HUES6 (cell line): ENCODE results near the gene CADPS.

Experiments
- H3K27ac ChIP-seq: 2 replicates; pipeline ENCODE4 v1.7.0; 2013; ENCODE audit warnings: low read depth, mild to moderate bottlenecking, low read length, inconsistent platforms
- H3K27me3 ChIP-seq: 2 replicates; pipeline ENCODE4 v1.6.1; 2013; ENCODE audit warnings: low read length; ENCODE audit not compliant: control insufficient read depth, insufficient read depth
- H3K36me3 ChIP-seq: 2 replicates; pipeline ENCODE4 v1.6.1; 2013; ENCODE audit warnings: low read length; ENCODE audit not compliant: control insufficient read depth, insufficient read depth
- H3K4me1 ChIP-seq: 2 replicates; pipeline ENCODE4 v1.6.1; 2013; ENCODE audit warnings: low read length; ENCODE audit not compliant: control insufficient read depth, insufficient read depth
- H3K4me3 ChIP-seq: 2 replicates; pipeline ENCODE4 v1.5.1; 2013; ENCODE audit warnings: low read depth, low read length
- H3K9ac ChIP-seq: one replicate; pipeline ENCODE4 v1.6.1; 2013; ENCODE audit warnings: mild to moderate bottlenecking, low read length
- H3K9me3 ChIP-seq: 2 replicates; pipeline ENCODE4 v1.6.1; 2013; ENCODE audit warnings: low read depth, low read length; ENCODE audit not compliant: control insufficient read depth, insufficient read depth

Gene CADPS

DNA sequence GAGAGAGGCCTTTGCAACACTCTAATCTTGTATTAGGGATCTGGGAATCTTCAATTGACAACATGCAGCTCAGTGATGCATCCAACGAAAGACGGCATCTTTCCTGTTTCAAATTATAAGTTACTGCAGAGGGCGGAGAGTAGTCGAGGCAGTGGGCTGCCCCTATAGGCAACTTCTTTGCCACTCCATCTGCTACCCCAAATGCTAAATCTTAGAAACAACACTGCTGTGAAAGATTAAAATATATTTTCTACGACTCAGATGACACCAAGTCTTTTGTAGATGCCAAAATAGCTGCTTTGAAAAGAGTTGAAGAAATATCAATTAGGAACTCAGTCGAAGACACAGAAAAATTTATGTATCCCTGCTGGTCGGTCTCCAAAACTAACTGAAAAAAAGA lies 340.9 kb downstream of the CADPS start:
- no peaks in the 10 kb centered on the region for H3K9me3 ChIP-seq
- no peak overlapping the region for H3K9ac ChIP-seq
- no peaks in the 10 kb centered on the region for H3K36me3 ChIP-seq
- H3K27me3 ChIP-seq, result no peaks in the 10 kb centered on the region
- peaks cover 28% of the 10 kb centered on the region for H3K4me1 ChIP-seq
- H3K27ac ChIP-seq, result no peak overlapping the region
- no peak overlapping the region for H3K4me3 ChIP-seq

DNA sequence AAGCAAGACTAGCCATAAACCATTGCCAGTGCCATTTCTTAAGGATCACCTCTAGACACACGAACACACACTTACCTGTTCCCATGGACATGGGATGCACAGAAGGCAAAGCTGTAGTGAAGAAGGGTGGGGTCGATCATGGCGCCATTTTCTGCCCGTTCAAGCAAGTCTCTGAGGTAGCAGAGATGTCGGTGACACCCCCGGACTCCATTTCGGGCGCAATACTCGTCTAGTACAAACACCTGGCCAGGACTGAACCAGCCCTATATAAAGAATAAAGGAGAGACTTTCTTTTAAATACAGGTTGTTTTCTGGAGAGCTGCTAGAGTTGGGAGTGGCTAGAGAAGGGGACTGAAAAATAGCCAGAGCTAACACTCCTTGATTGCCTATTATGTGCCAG lies 342.4 kb downstream of the CADPS start:
- H3K27ac ChIP-seq, result no peak overlapping the region
- H3K27me3 ChIP-seq, result no peaks in the 10 kb centered on the region
- H3K4me3 ChIP-seq, result no peak overlapping the region
- H3K36me3 ChIP-seq, result no peaks in the 10 kb centered on the region
- H3K4me1 ChIP-seq, result peaks cover 16% of the 10 kb centered on the region
- H3K9ac ChIP-seq, result no peak overlapping the region
- no peaks in the 10 kb centered on the region for H3K9me3 ChIP-seq

- no peak overlapping the region for H3K27ac ChIP-seq
- H3K4me3 ChIP-seq, result no peak overlapping the region
- H3K9me3 ChIP-seq, result no peaks in the 10 kb centered on the region
- no peaks in the 10 kb centered on the region for H3K36me3 ChIP-seq
- no peaks in the 10 kb centered on the region for H3K27me3 ChIP-seq
- peaks cover 9% of the 10 kb centered on the region; the same call in 1 of the 2 replicates for H3K4me1 ChIP-seq
- H3K9ac ChIP-seq, result no peak overlapping the region
Measured at GRCh38 chr3:62531981-62532380, 343.2 kb downstream of the CADPS start.

DNA sequence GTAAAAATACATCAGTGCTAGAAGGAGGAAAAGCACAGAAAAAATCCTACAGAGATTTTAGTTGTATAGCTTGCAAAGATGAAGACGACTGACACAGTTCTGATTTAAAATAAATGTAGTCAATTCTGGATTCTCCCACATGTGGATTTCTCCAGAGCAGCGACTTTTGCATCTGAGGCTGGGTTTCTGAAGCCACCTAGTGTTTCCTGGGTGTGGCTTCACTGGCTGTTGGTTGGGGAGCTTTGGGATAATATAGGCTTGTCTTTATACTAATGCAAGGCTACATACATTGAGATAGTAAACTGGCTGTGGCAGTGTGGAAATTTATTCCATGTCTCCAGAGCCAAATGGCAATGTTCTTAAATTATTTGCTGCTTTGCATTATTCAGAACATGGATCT lies 343.7 kb downstream of the CADPS start:
- Histone ChIP-seq H3K27me3 (no peaks in the 10 kb centered on the region), H3K27ac (no peak overlapping the region), H3K4me3 (no peak overlapping the region), H3K9me3 (no peaks in the 10 kb centered on the region), H3K9ac (no peak overlapping the region), H3K36me3 (no peaks in the 10 kb centered on the region), H3K4me1 (peaks cover 9% of the 10 kb centered on the region; the same call in 1 of the 2 replicates)

GRCh38 chr3:62529230-62529629 lies 346.0 kb downstream of the CADPS start:
- no peak overlapping the region for H3K4me3 ChIP-seq
- H3K27ac ChIP-seq, result no peak overlapping the region
- H3K36me3 ChIP-seq, result no peaks in the 10 kb centered on the region
- no peak overlapping the region for H3K9ac ChIP-seq
- H3K9me3 ChIP-seq, result no peaks in the 10 kb centered on the region
- H3K27me3 ChIP-seq, result no peaks in the 10 kb centered on the region
- H3K4me1 ChIP-seq, result peaks cover 9% of the 10 kb centered on the region; the same call in 1 of the 2 replicates

- no peak overlapping the region for H3K27ac ChIP-seq
- no peaks in the 10 kb centered on the region for H3K9me3 ChIP-seq
- H3K4me3 ChIP-seq, result no peak overlapping the region
- H3K27me3 ChIP-seq, result no peaks in the 10 kb centered on the region
- H3K4me1 ChIP-seq, result peaks cover 6% of the 10 kb centered on the region; the same call in 1 of the 2 replicates
- H3K9ac ChIP-seq, result no peak overlapping the region
- no peaks in the 10 kb centered on the region for H3K36me3 ChIP-seq
Measured at GRCh38 chr3:62527474-62527873, 347.7 kb downstream of the CADPS start.

- H3K27ac ChIP-seq, result no peak overlapping the region
Measured at GRCh38 chr3:62525281-62525680, 349.9 kb downstream of the CADPS start.

GRCh38 chr3:62523672-62524071 lies 351.5 kb downstream of the CADPS start:
- H3K27me3 ChIP-seq, result no peaks in the 10 kb centered on the region

More at GRCh38 chr3:62525281-62525680, 349.9 kb downstream of the CADPS start:
- H3K36me3 ChIP-seq, result no peaks in the 10 kb centered on the region
- no peak overlapping the region for H3K9ac ChIP-seq
- H3K4me3 ChIP-seq, result no peak overlapping the region
- H3K9me3 ChIP-seq, result no peaks in the 10 kb centered on the region
- no peaks in the 10 kb centered on the region; the same call in 1 of the 2 replicates for H3K4me1 ChIP-seq
- no peaks in the 10 kb centered on the region for H3K27me3 ChIP-seq

GRCh38 chr3:62521464-62522105 lies 353.6 kb downstream of the CADPS start:
- Histone ChIP-seq H3K36me3 (no peaks in the 10 kb centered on the region), H3K27me3 (no peaks in the 10 kb centered on the region), H3K27ac (no peak overlapping the region), H3K9ac (no peak overlapping the region), H3K9me3 (no peaks in the 10 kb centered on the region), H3K4me1 (no peaks in the 10 kb centered on the region), H3K4me3 (no peak overlapping the region)

More at GRCh38 chr3:62523672-62524071, 351.5 kb downstream of the CADPS start:
- no peak overlapping the region for H3K27ac ChIP-seq
- H3K36me3 ChIP-seq, result no peaks in the 10 kb centered on the region
- H3K4me1 ChIP-seq, result no peaks in the 10 kb centered on the region; the same call in 1 of the 2 replicates
- no peak overlapping the region for H3K4me3 ChIP-seq
- H3K9me3 ChIP-seq, result no peaks in the 10 kb centered on the region
- no peak overlapping the region for H3K9ac ChIP-seq

DNA sequence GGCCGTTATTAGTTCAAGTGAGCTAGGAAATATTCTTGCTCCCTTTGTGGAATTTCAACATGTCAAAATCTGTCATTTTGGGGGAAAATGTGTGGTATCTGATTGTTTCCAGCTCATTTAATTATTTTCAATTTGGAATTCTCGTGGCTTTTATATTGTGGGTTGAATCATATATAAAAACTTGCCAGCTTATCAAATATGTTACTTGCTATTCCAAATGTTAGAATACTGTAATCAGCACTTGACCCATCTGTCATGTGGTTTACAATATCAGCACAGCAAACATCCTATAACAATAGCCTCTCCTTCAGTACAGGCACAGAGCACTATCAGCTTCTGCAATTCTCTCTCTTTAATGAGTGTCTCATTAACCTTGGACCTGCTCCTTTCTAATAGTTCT lies 371.7 kb downstream of the CADPS start:
- Histone ChIP-seq H3K9me3 (no peaks in the 10 kb centered on the region), H3K9ac (no peak overlapping the region), H3K36me3 (no peaks in the 10 kb centered on the region), H3K4me3 (no peak overlapping the region), H3K4me1 (peaks cover 3% of the 10 kb centered on the region; the same call in 1 of the 2 replicates), H3K27me3 (no peaks in the 10 kb centered on the region), H3K27ac (no peak overlapping the region)

- Histone ChIP-seq H3K9ac (no peak overlapping the region), H3K9me3 (no peaks in the 10 kb centered on the region), H3K27me3 (no peaks in the 10 kb centered on the region), H3K4me1 (peaks cover 3% of the 10 kb centered on the region; the same call in 1 of the 2 replicates), H3K4me3 (no peak overlapping the region), H3K27ac (no peak overlapping the region), H3K36me3 (no peaks in the 10 kb centered on the region)
Measured at GRCh38 chr3:62502315-62503300, 372.6 kb downstream of the CADPS start.
